Measurements from ENCODE around the gene RNASE1. TPM values are rescaled to one million over a fixed set of nuclear protein-coding genes. Genes with fewer than 3 reads are reported as not detected.
A peak's percentile ranks its signal among the peaks of the same experiment; 100 is the strongest.

RNASE1 gene
- total RNA-seq, 2 experiments from 2014 or later = not detected

DNA sequence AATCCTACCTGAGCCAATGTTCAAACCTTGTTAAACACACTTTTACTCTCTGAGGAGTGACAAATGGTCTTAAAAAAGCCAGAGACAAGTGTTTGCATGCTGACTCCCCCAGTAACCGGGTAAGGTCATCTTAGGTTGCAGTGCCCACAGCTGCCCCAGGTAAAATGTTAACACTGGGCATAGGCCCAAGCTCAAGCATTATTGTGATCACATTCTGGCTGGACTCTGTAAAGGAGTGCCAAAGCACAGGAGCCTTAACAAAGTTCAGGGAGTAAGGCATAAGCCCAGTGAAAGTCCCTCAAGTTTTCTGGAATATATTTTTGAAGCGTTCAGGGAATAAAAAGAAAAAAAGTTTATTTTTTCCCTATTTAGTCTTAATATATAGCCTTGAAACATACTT is 48.3 kb downstream of the RNASE1 start:
- intact Hi-C loops (cut with micrococcal nuclease) = no loop called here
- Mint-ChIP-seq H3K36me3 (ENCODE audit: low read depth) (peaks cover 2% of the 10 kb centered on the region), H3K4me1 (ENCODE audit: low read depth) (no peaks in the 10 kb centered on the region), H3K27me3 (ENCODE audit: low read depth) (peaks cover 9% of the 10 kb centered on the region), H3K9me3 (peaks cover 16% of the 10 kb centered on the region), H3K4me3 (no peak overlapping the region), H3K27ac (no peak overlapping the region)
- CTCF ChIA-PET = no interaction called here
- DNase-seq = no peak

- Mint-ChIP-seq H3K27ac (peak overlapping the region; percentile 69), H3K4me3 (no peak overlapping the region), H3K4me1 (ENCODE audit: low read depth) (no peaks in the 10 kb centered on the region), H3K27me3 (ENCODE audit: low read depth) (peaks cover 9% of the 10 kb centered on the region), H3K36me3 (ENCODE audit: low read depth) (peaks cover 2% of the 10 kb centered on the region), H3K9me3 (peaks cover 16% of the 10 kb centered on the region)
- intact Hi-C loops (cut with micrococcal nuclease) = no loop called here
- DNase-seq = no peak
- CTCF ChIA-PET = interaction anchor here (0.7 kb wide), 1 partner anchor 384 kb away, joined by 4 read pairs; no protein-coding TSS in a partner anchor
Observed at GRCh38 chr14:20751963-20752562, 50.6 kb downstream of the RNASE1 start.

Other genes with a start within 250 kb of the RNASE1 start
- not detected for gene RNASE9, start 241.8 kb downstream of the RNASE1 start, total RNA-seq
- not detected for gene RNASE11, start 214.8 kb downstream of the RNASE1 start, total RNA-seq
- not detected for gene RNASE12, start 211.5 kb downstream of the RNASE1 start, total RNA-seq
- gene OR6S1, start 161.2 kb downstream of the RNASE1 start, total RNA-seq = not detected
- under 1 TPM in 1 of 2 experiments, not detected in 1; 0.19 TPM for gene RNASE4, start 118.3 kb downstream of the RNASE1 start, total RNA-seq
- under 1 TPM; 0.27 to 0.38 TPM for gene ANG, start 114.1 kb downstream of the RNASE1 start, total RNA-seq
- not detected for gene EDDM3A, start 57.0 kb downstream of the RNASE1 start, total RNA-seq
- not detected for gene EDDM3B, start 34.4 kb downstream of the RNASE1 start, total RNA-seq
- gene RNASE6, start 21.6 kb downstream of the RNASE1 start, total RNA-seq = under 1 TPM; 0.45 to 0.57 TPM
- gene RNASE3, start 88.5 kb upstream of the RNASE1 start, total RNA-seq = not detected
- not detected for gene RNASE2, start 152.6 kb upstream of the RNASE1 start, total RNA-seq
- 10 to 100 TPM; 90.9 to 97.5 TPM for gene METTL17, start 187.1 kb upstream of the RNASE1 start, total RNA-seq
- not detected for gene SLC39A2, start 196.4 kb upstream of the RNASE1 start, total RNA-seq
- gene NDRG2, start 222.2 kb upstream of the RNASE1 start, total RNA-seq = 1 to 10 TPM; 8.4 to 8.8 TPM
- not detected for gene TPPP2, start 227.4 kb upstream of the RNASE1 start, total RNA-seq
- gene RNASE13, start 232.0 kb upstream of the RNASE1 start, total RNA-seq = not detected
- not detected for gene RNASE7, start 239.5 kb upstream of the RNASE1 start, total RNA-seq

All from activated naive CD4-positive, alpha-beta T cell treated with anti-CD3 and anti-CD28 coated beads for 36 hours (primary cell).